ENCODE data around the gene NOS1AP. TPM values are rescaled to one million over a fixed set of nuclear protein-coding genes. Genes with fewer than 3 reads are reported as not detected.
A peak's percentile ranks its signal among the peaks of the same experiment; 100 is the strongest.

The NOS1AP gene
- 10 to 100 TPM in 3 of 4 donors, 1 to 10 TPM in 1; 8.5 to 34.8 (median 14.1) TPM for total RNA-seq

- TF ChIP-seq POLR2A (IDR thresholded peaks at IDR 0.05) = peak; percentile 68
- TF ChIP-seq POLR2AphosphoS5 (IDR thresholded peaks at IDR 0.05) = peak; percentile 64 to 86 (median 84)
- TF ChIP-seq EP300 (IDR thresholded peaks at IDR 0.05; ENCODE audit: low read depth) = no peak
- 0 to 1% methylated on average over 2 to 62 of the region's 95 CpGs for WGBS, 2 donors (ENCODE audit: low coverage in 1 of 2)
- H3K27me3 ChIP-seq = peaks cover 6% of the 10 kb centered on the region
- peak; percentile 88 for DNase-seq
- no peaks in the 10 kb centered on the region for H3K36me3 ChIP-seq
- intact Hi-C loops (cut with DNase I; ENCODE audit: low total_unique reads) (no loop called here), in situ Hi-C loops (cut with MboI; ENCODE audit: low pct_ligation_motif_present in 1 of 4, low pct_unique_long_range_greater_than_20kb in 1 of 4, low sequenced_read_pairs in 3 of 4) (no loop called here)
- peak within 1 kb of the TSS; percentile 60 to 93 (median 80) for H3K4me3 ChIP-seq
- peaks cover 0 to 36% (median 12%) of the 10 kb centered on the region in 4 donors for H3K4me1 ChIP-seq
- H3K27ac ChIP-seq = peak within 1 kb of the TSS; percentile 78 to 93 (median 91)
- H3K9me3 ChIP-seq = no peaks in the 10 kb centered on the region
These were observed at the start of gene NOS1AP for GRCh38 chr1:162069334-162070093. TSS of gene NOS1AP (plus strand) at chr1:162069691. CDS start at chr1:162070178, 487 bp downstream.

- H3K36me3 ChIP-seq = no peaks in the 10 kb centered on the region
These were observed 49.3 kb upstream of the NOS1AP start for GRCh38 chr1:162020150-162020549.

GRCh38 chr1:162021124-162021523 lies 48.4 kb upstream of the NOS1AP start:
- intact Hi-C loops (cut with DNase I; ENCODE audit: low total_unique reads) = loop anchor here (10.0 kb wide), 1 partner anchor 136 kb away; no protein-coding TSS in a partner anchor
- H3K4me1 ChIP-seq = peaks cover 3 to 20% (median 14%) of the 10 kb centered on the region in 4 donors

More at GRCh38 chr1:162020150-162020549, 49.3 kb upstream of the NOS1AP start:
- Histone ChIP-seq H3K4me1 (peaks cover 3 to 20% (median 14%) of the 10 kb centered on the region in 4 donors), H3K9me3 (no peaks in the 10 kb centered on the region), H3K27me3 (peaks cover 13% of the 10 kb centered on the region), H3K27ac (no peak overlapping the region), H3K4me3 (no peak overlapping the region)
- TF ChIP-seq CTCF (IDR thresholded peaks at IDR 0.05) = no peak
- TF ChIP-seq POLR2AphosphoS5 (IDR thresholded peaks at IDR 0.05) = no peak
- TF ChIP-seq POLR2A (IDR thresholded peaks at IDR 0.05) = no peak
- TF ChIP-seq EP300 (IDR thresholded peaks at IDR 0.05; ENCODE audit: low read depth) = no peak
- no peak for DNase-seq
- in situ Hi-C loops (cut with MboI; ENCODE audit: low pct_ligation_motif_present in 1 of 4, low pct_unique_long_range_greater_than_20kb in 1 of 4, low sequenced_read_pairs in 3 of 4) = loop anchor here in 1 of 4 donors (10.0 kb wide), 1 partner anchor 225 kb away; no protein-coding TSS in a partner anchor
- intact Hi-C loops (cut with DNase I; ENCODE audit: low total_unique reads) = loop anchor here (10.0 kb wide), 1 partner anchor 135 kb away; no protein-coding TSS in a partner anchor
- 72% methylated on average over 2 of the region's 2 CpGs; no CpG with 5 or more reads in 1 of the 2 donors for WGBS, 2 donors (ENCODE audit: low coverage in 1 of 2)

GRCh38 chr1:162022626-162023025 lies 46.9 kb upstream of the NOS1AP start:
- no peak for DNase-seq
- no peaks in the 10 kb centered on the region for H3K9me3 ChIP-seq
- WGBS, 2 donors (ENCODE audit: low coverage in 1 of 2) = 64 to 79% methylated on average over 5 to 9 of the region's 9 CpGs
- no peaks in the 10 kb centered on the region for H3K36me3 ChIP-seq
- TF ChIP-seq POLR2A (IDR thresholded peaks at IDR 0.05) (no peak), EP300 (IDR thresholded peaks at IDR 0.05; ENCODE audit: low read depth) (no peak), POLR2AphosphoS5 (IDR thresholded peaks at IDR 0.05) (no peak), CTCF (IDR thresholded peaks at IDR 0.05) (no peak)
- H3K4me1 ChIP-seq = peaks cover 3 to 20% (median 14%) of the 10 kb centered on the region in 4 donors
- peaks cover 12% of the 10 kb centered on the region for H3K27me3 ChIP-seq
- intact Hi-C loops (cut with DNase I; ENCODE audit: low total_unique reads) (loop anchor here (10.0 kb wide), 1 partner anchor 138 kb away; no protein-coding TSS in a partner anchor), in situ Hi-C loops (cut with MboI; ENCODE audit: low pct_ligation_motif_present in 1 of 4, low pct_unique_long_range_greater_than_20kb in 1 of 4, low sequenced_read_pairs in 3 of 4) (loop anchor here in 1 of 4 donors (10.0 kb wide), 1 partner anchor 228 kb away; no protein-coding TSS in a partner anchor)
- peak overlapping the region in 2 of 4 donors; percentile 55 to 64 for H3K4me3 ChIP-seq
- peak overlapping the region; percentile 24 to 84 (median 68) for H3K27ac ChIP-seq

More at GRCh38 chr1:162021124-162021523, 48.4 kb upstream of the NOS1AP start:
- H3K4me3 ChIP-seq = peak overlapping the region in 1 of 4 donors; percentile 4
- H3K27me3 ChIP-seq = peaks cover 13% of the 10 kb centered on the region
- WGBS, 2 donors (ENCODE audit: low coverage in 1 of 2) = 67 to 100% methylated on average over 1 to 4 of the region's 4 CpGs
- no peaks in the 10 kb centered on the region for H3K9me3 ChIP-seq
- no peak for DNase-seq
- TF ChIP-seq CTCF (IDR thresholded peaks at IDR 0.05) (no peak), POLR2A (IDR thresholded peaks at IDR 0.05) (no peak), EP300 (IDR thresholded peaks at IDR 0.05; ENCODE audit: low read depth) (no peak), POLR2AphosphoS5 (IDR thresholded peaks at IDR 0.05) (no peak)
- no peaks in the 10 kb centered on the region for H3K36me3 ChIP-seq
- H3K27ac ChIP-seq = peak overlapping the region; percentile 18 to 84 (median 68)
- in situ Hi-C loops (cut with MboI; ENCODE audit: low pct_ligation_motif_present in 1 of 4, low pct_unique_long_range_greater_than_20kb in 1 of 4, low sequenced_read_pairs in 3 of 4) = loop anchor here in 1 of 4 donors (10.0 kb wide), 1 partner anchor 226 kb away; no protein-coding TSS in a partner anchor

Data from transverse colon (tissue), 4 donors.